Transverse colon (tissue), 4 donors: ENCODE measurements around the gene HDAC9. TPM values are rescaled to one million over a fixed set of nuclear protein-coding genes. Genes with fewer than 3 reads are reported as not detected.
A peak's percentile ranks its signal among the peaks of the same experiment; 100 is the strongest.

Experiments
- DNase-seq: peaks from one replicate; pipeline ENCODE4 v3.0.0-alpha.2; 2019
- H3K27ac ChIP-seq, 4 donors: fragments of 200-600 bp; sonication (generic); 2 replicates each; pipeline ENCODE4 v1.5.1; 2016 to 2018; ENCODE audit warnings: inconsistent platforms in 4 of 4
- H3K27me3 ChIP-seq: fragments of 200-600 bp; sonication (generic); 2 replicates; pipeline ENCODE4 v1.5.1; 2017; ENCODE audit warnings: inconsistent platforms
- H3K36me3 ChIP-seq, 4 donors: fragments of 200-600 bp; sonication (generic); 2 replicates each; pipeline ENCODE4 v1.5.1; 2017 to 2019; ENCODE audit warnings: inconsistent platforms in 4 of 4
- H3K4me1 ChIP-seq, 4 donors: fragments of 200-600 bp; sonication (generic); 2 replicates each; pipeline ENCODE4 v1.5.1; 2017 to 2020; ENCODE audit warnings: inconsistent platforms in 4 of 4
- H3K4me3 ChIP-seq, 4 donors: fragments of 200-600 bp; sonication (generic); 1 replicate in 1 of 4; 2 replicates in 3 of 4; pipeline versions ENCODE4 v1.5.1 to v1.6.1; 2017 to 2019; ENCODE audit warnings: inconsistent platforms in 4 of 4
- H3K9me3 ChIP-seq, 2 donors: fragments of 200-600 bp; sonication (generic); 2 replicates each; pipeline ENCODE4 v1.5.1; 2017 to 2019; ENCODE audit warnings: inconsistent platforms in 2 of 2
- CTCF ChIP-seq, 5 experiments: fragments of 200-600 bp in 3 of 5; fragments of 450-650 bp in 2 of 5; sonication (generic) in 3 of 5; IDR thresholded peaks; 1 replicate in 2 of 5; 2 replicates in 3 of 5; pipeline ENCODE4 v1.5.1; 2016 to 2017; ENCODE audit warnings: antibody characterized with exemption in 5 of 5, inconsistent platforms in 3 of 5, mild to moderate bottlenecking in 2 of 5, moderate library complexity in 1 of 5
- EP300 ChIP-seq: sonication (generic); formaldehyde crosslinking; IDR thresholded peaks from one replicate; pipeline ENCODE4 v1.6.1; 2017; ENCODE audit warnings: antibody characterized with exemption, low read depth
- POLR2A ChIP-seq: fragments of 450-650 bp; IDR thresholded peaks from one replicate; pipeline ENCODE4 v1.6.1; 2016; ENCODE audit warnings: antibody characterized with exemption, mild to moderate bottlenecking, moderate library complexity
- POLR2AphosphoS5 ChIP-seq, 3 donors: sonication (generic); formaldehyde crosslinking; IDR thresholded peaks; one replicate each; pipeline ENCODE4 v1.6.1; 2016; ENCODE audit warnings: antibody characterized with exemption in 3 of 3
- WGBS, 2 donors: methylation state at CpG; one replicate each; pipeline ENCODE4 v1.1.5; 2018; ENCODE audit warnings: low coverage in 1 of 2; 5-methylcytosine and 5-hydroxymethylcytosine counted together
- in situ Hi-C, 4 donors: fragments of 200-750 bp; cut with MboI; loops; one replicate each; pipeline versions ENCODE4 v1.15.0 to v1.15.1; 2017; ENCODE audit warnings: low sequenced_read_pairs in 3 of 4, low pct_ligation_motif_present in 1 of 4, low pct_unique_long_range_greater_than_20kb in 1 of 4
- intact Hi-C: fragments of 100-400 bp; cut with DNase I; formaldehyde crosslinking; loops from one replicate; pipeline ENCODE4 v1.15.1; 2023; ENCODE audit warnings: low total_unique reads
- total RNA-seq, 4 donors: library from RNA; depleted of rRNA; stranded (reverse); fragments of >200 nt; gene quantifications; one replicate each; pipeline ENCODE4 v1.1.0, GENCODE V29; 2016

Gene HDAC9
- total RNA-seq: 10 to 100 TPM in 3 of 4 donors, 1 to 10 TPM in 1; 6.0 to 47.5 (median 33.7) TPM

- 37 to 39% methylated on average over 11 to 18 of the region's 18 CpGs for WGBS, 2 donors
- Histone ChIP-seq H3K9me3 (no peaks in the 10 kb centered on the region), H3K4me3 (peak within 1 kb of the TSS in 3 of 4 donors; percentile 9 to 40 (median 22)), H3K4me1 (peaks cover 0 to 7% (median 0%) of the 10 kb centered on the region in 4 donors), H3K36me3 (no peaks in the 10 kb centered on the region), H3K27me3 (no peaks in the 10 kb centered on the region), H3K27ac (peak within 1 kb of the TSS; percentile 11 to 56 (median 24))
- TF ChIP-seq POLR2AphosphoS5 (IDR thresholded peaks at IDR 0.05) (peak in 2 of 3 donors; percentile 17 to 23), CTCF (IDR thresholded peaks at IDR 0.05) (no peak), POLR2A (peak; percentile 37), EP300 (no peak)
- intact Hi-C loops: no loop called here
- in situ Hi-C loops: no loop called here
- DNase-seq: peak; percentile 51
Measured at GRCh38 chr7:18495412-18496340, at the start of gene HDAC9. TSS of gene HDAC9 (plus strand) at chr7:18495749. CDS start at chr7:18496303, 554 bp downstream.

- H3K4me3 ChIP-seq: no peak overlapping the region
- no peak overlapping the region for H3K27ac ChIP-seq
- TF ChIP-seq EP300 (no peak), POLR2AphosphoS5 (IDR thresholded peaks at IDR 0.05) (no peak), POLR2A (no peak), CTCF (IDR thresholded peaks at IDR 0.05) (no peak)
- no peak for DNase-seq
- 73 to 86% methylated on average over 4 of the region's 4 CpGs for WGBS, 2 donors
- intact Hi-C loops: no loop called here
- H3K27me3 ChIP-seq: no peaks in the 10 kb centered on the region
- H3K9me3 ChIP-seq: no peaks in the 10 kb centered on the region
- in situ Hi-C loops: no loop called here
- no peaks in the 10 kb centered on the region for H3K36me3 ChIP-seq
- H3K4me1 ChIP-seq: no peaks in the 10 kb centered on the region
Measured at GRCh38 chr7:18445916-18446520, 49.5 kb upstream of the HDAC9 start.

GRCh38 chr7:18450019-18450418, 45.5 kb upstream of the HDAC9 start:
- H3K36me3 ChIP-seq: no peaks in the 10 kb centered on the region
- no peaks in the 10 kb centered on the region for H3K27me3 ChIP-seq
- intact Hi-C loops: no loop called here
- H3K4me1 ChIP-seq: no peaks in the 10 kb centered on the region
- no peak overlapping the region for H3K4me3 ChIP-seq
- in situ Hi-C loops: no loop called here
- TF ChIP-seq EP300: no peak
- TF ChIP-seq CTCF (IDR thresholded peaks at IDR 0.05): no peak
- no peak for TF ChIP-seq POLR2AphosphoS5 (IDR thresholded peaks at IDR 0.05)
- no peak for TF ChIP-seq POLR2A
- no peak for DNase-seq
- H3K9me3 ChIP-seq: no peaks in the 10 kb centered on the region
- no peak overlapping the region for H3K27ac ChIP-seq

- Histone ChIP-seq H3K4me3 (no peak overlapping the region), H3K9me3 (no peaks in the 10 kb centered on the region), H3K27me3 (no peaks in the 10 kb centered on the region), H3K27ac (no peak overlapping the region), H3K36me3 (no peaks in the 10 kb centered on the region), H3K4me1 (no peaks in the 10 kb centered on the region)
- intact Hi-C loops: no loop called here
- in situ Hi-C loops: no loop called here
- no peak for TF ChIP-seq POLR2A
- TF ChIP-seq POLR2AphosphoS5 (IDR thresholded peaks at IDR 0.05): no peak
- no peak for TF ChIP-seq EP300
- no peak for DNase-seq
Measured at GRCh38 chr7:18455606-18456005, 39.9 kb upstream of the HDAC9 start.
